HCT116 (cell line): ENCODE data around the gene AFAP1L2. TPM values are rescaled to one million over a fixed set of nuclear protein-coding genes. Genes with fewer than 3 reads are reported as not detected.

Experiments
- ATAC-seq: fragments of 200-7000 bp; cut with Tn5 transposase; 2 replicates; pipeline ENCODE4 v1.9.1; 2020; ENCODE audit warnings: mild to moderate bottlenecking, moderate library complexity
- BruUV-seq: library from RNA; stranded (reverse); fragments of 400-500 nt; replicated peaks from 2 replicates; lab custom pipeline; 2021; lab: Mats Ljungman, UMichigan
- CTCF ChIA-PET: fragments of 300-600 bp; sonication (Branson Sonifier 250); formaldehyde crosslinking; loops from one replicate; lab custom pipeline; 2021; ENCODE audit warnings: antibody characterized with exemption; lab: Charles Lee
- POLR2A ChIA-PET: fragments of 300-600, 350-600 bp; sonication (Branson Sonifier 250); formaldehyde crosslinking; loops from one replicate; lab custom pipeline; 2021; ENCODE audit warnings: antibody characterized with exemption; lab: Charles Lee
- RAD21 ChIA-PET, 2 experiments: fragments of 300-600 bp; sonication (Branson Sonifier 250); formaldehyde crosslinking; loops; one replicate each; lab custom pipeline; 2023; ENCODE audit warnings: low total read pairs in 2 of 2; ENCODE audit not compliant: uncharacterized antibody in 2 of 2, unreplicated experiment in 2 of 2, low non-redundant PET in 1 of 2; lab: Charles Lee
- DNase-seq: peaks from one replicate; pipeline ENCODE4 v3.0.0-alpha.2; 2010; ENCODE audit warnings: low read depth, low spot score
- H2AFZ ChIP-seq: fragments of 200-600 bp; shearing (Covaris generic), sonication (generic); 2 replicates; pipeline ENCODE4 v1.6.1; 2017; ENCODE audit warnings: low read depth, mixed run types, mixed read lengths, antibody characterized with exemption, low read length; ENCODE audit not compliant: poor library complexity, severe bottlenecking
- H3K27ac ChIP-seq: 2 replicates; pipeline ENCODE4 v1.5.1; 2012; ENCODE audit warnings: low read depth, low read length
- H3K27me3 ChIP-seq: fragments of 200-600 bp; sonication (generic); 2 replicates; pipeline ENCODE4 v1.6.1; 2016; ENCODE audit warnings: mixed run types, low read length, mixed read lengths; ENCODE audit not compliant: insufficient read depth
- H3K36me3 ChIP-seq, 2 experiments: fragments of 200-500 bp in 1 of 2; fragments of 200-600 bp in 1 of 2; sonication (Bioruptor generic) in 1 of 2; sonication (generic) in 1 of 2; 2 replicates each; pipeline versions ENCODE4 v1.5.1 to v1.6.1; 2014 to 2016; ENCODE audit warnings: low read length in 2 of 2, inconsistent platforms in 1 of 2, mixed read lengths in 1 of 2, mixed run types in 1 of 2; ENCODE audit not compliant: insufficient read depth in 2 of 2, control insufficient read depth in 1 of 2
- H3K4me1 ChIP-seq, 2 experiments: fragments of 200-600 bp in 1 of 2; sonication (generic) in 1 of 2; 2 replicates each; pipeline versions ENCODE4 v1.5.1 to v1.6.1; 2012 to 2017; ENCODE audit warnings: low read length in 2 of 2, inconsistent platforms in 1 of 2, mild to moderate bottlenecking in 1 of 2, mixed read lengths in 1 of 2, mixed run types in 1 of 2, moderate library complexity in 1 of 2; ENCODE audit not compliant: insufficient read depth in 2 of 2, control insufficient read depth in 1 of 2
- H3K4me2 ChIP-seq: fragments of 200-600 bp; sonication (generic); 2 replicates; pipeline ENCODE4 v1.6.1; 2017; ENCODE audit warnings: mixed run types, low read length, mixed read lengths
- H3K4me3 ChIP-seq, 2 experiments: fragments of 200-600 bp in 1 of 2; sonication (generic) in 1 of 2; replicated peaks in 1 of 2; 2 replicates each; pipeline ENCODE4 v1.5.1; 2011 to 2016; ENCODE audit warnings: low read length in 2 of 2, control low read depth in 1 of 2, low read depth in 1 of 2, mild to moderate bottlenecking in 1 of 2, mixed read lengths in 1 of 2, mixed run types in 1 of 2
- H3K79me2 ChIP-seq: fragments of 200-600 bp; sonication (generic); 2 replicates; pipeline ENCODE4 v1.6.1; 2017; ENCODE audit warnings: mild to moderate bottlenecking, mixed run types, low read length, moderate library complexity, mixed read lengths; ENCODE audit not compliant: insufficient read depth
- H3K9ac ChIP-seq: fragments of 200-600 bp; sonication (generic); 2 replicates; pipeline ENCODE4 v1.6.1; 2016; ENCODE audit warnings: low read length, mixed read lengths
- H3K9me2 ChIP-seq: fragments of 200-600 bp; sonication (generic), shearing (Covaris generic); 2 replicates; pipeline ENCODE4 v1.6.1; 2017; ENCODE audit warnings: mixed run types, mild to moderate bottlenecking, moderate library complexity; ENCODE audit not compliant: insufficient read depth
- H3K9me3 ChIP-seq, 2 experiments: fragments of 200-500 bp in 1 of 2; fragments of 200-600 bp in 1 of 2; sonication (Bioruptor generic) in 1 of 2; sonication (generic) in 1 of 2; 2 replicates each; pipeline ENCODE4 v1.6.1; 2014 to 2017; ENCODE audit warnings: low read length in 2 of 2, mixed read lengths in 2 of 2, inconsistent platforms in 1 of 2, low read depth in 1 of 2, mild to moderate bottlenecking in 1 of 2, mixed run types in 1 of 2, moderate library complexity in 1 of 2; ENCODE audit not compliant: control insufficient read depth in 1 of 2, insufficient read depth in 1 of 2
- H4K20me1 ChIP-seq: fragments of 200-600 bp; sonication (generic), shearing (Covaris generic); 2 replicates; pipeline ENCODE4 v1.6.1; 2017; ENCODE audit warnings: mixed run types, mild to moderate bottlenecking, moderate library complexity; ENCODE audit not compliant: insufficient read depth
- CBX3 ChIP-seq: IDR thresholded peaks from 2 replicates; pipeline ENCODE4 v1.6.1; 2012; ENCODE audit warnings: low read depth
- CEBPB ChIP-seq: IDR thresholded peaks from 2 replicates; pipeline ENCODE4 v1.6.1; 2012; ENCODE audit warnings: low read depth
- EGR1 ChIP-seq: IDR thresholded peaks from 2 replicates; pipeline ENCODE4 v1.6.1; 2012; ENCODE audit warnings: low read depth
- ELF1 ChIP-seq: IDR thresholded peaks from 2 replicates; pipeline ENCODE4 v1.6.1; 2012; ENCODE audit warnings: low read depth, borderline replicate concordance
- EZH2 ChIP-seq: fragments of 200-600 bp; sonication (generic); IDR thresholded peaks from 2 replicates; pipeline ENCODE4 v1.6.1; 2017; ENCODE audit warnings: antibody characterized with exemption, mixed run types
- EZH2phosphoT487 ChIP-seq: fragments of 200-600 bp; IDR thresholded peaks from 2 replicates; pipeline ENCODE4 v1.6.1; 2018; ENCODE audit warnings: antibody characterized with exemption, borderline replicate concordance
- FOSL1 ChIP-seq: IDR thresholded peaks from 2 replicates; pipeline ENCODE4 v1.6.1; 2012; ENCODE audit warnings: low read depth
- POLR2A ChIP-seq: IDR thresholded peaks from 2 replicates; pipeline ENCODE4 v1.7.0; 2011; ENCODE audit warnings: borderline replicate concordance; ENCODE audit not compliant: insufficient read depth, insufficient read length; ENCODE audit errors: extremely low read depth
- RAD21 ChIP-seq: IDR thresholded peaks from 2 replicates; pipeline ENCODE4 v1.6.1; 2012; ENCODE audit warnings: low read depth, mild to moderate bottlenecking
- SP1 ChIP-seq: IDR thresholded peaks from 2 replicates; pipeline ENCODE4 v1.6.1; 2012; ENCODE audit warnings: low read depth
- TCF7L2 ChIP-seq: IDR thresholded peaks from 2 replicates; pipeline ENCODE4 v1.7.0; 2011; ENCODE audit warnings: borderline replicate concordance, inconsistent platforms; ENCODE audit not compliant: insufficient read depth, insufficient read length; ENCODE audit errors: extremely low read depth
- ZNF274 ChIP-seq: fragments of 200-500 bp; sonication (Bioruptor generic); IDR thresholded peaks from 2 replicates; pipeline ENCODE4 v1.6.1; 2014; ENCODE audit warnings: mild to moderate bottlenecking, low read depth, low read length, inconsistent platforms
- intact Hi-C: fragments of 100-400 bp; cut with micrococcal nuclease; formaldehyde crosslinking; loops from 2 replicates; pipeline ENCODE4 v1.10.0; 2022
- total RNA-seq: library from RNA; stranded (reverse); gene quantifications from one replicate; pipeline ENCODE4 v1.2.1, GENCODE V29; 2021; ENCODE audit not compliant: unreplicated experiment
- TF ChIP-seq, protein P1 (sequence below): IDR thresholded peaks from 2 replicates; pipeline ENCODE4 v1.6.1; 2012; ENCODE audit warnings: low read depth
- TF ChIP-seq, protein P2 (sequence below), 3 experiments: fragments of 200-600 bp in 1 of 3; sonication (generic) in 1 of 3; IDR thresholded peaks in 2 of 3; conservative IDR thresholded peaks in 1 of 3; 2 replicates each; pipeline ENCODE4 v1.5.1; 2012 to 2017; ENCODE audit warnings: low read depth in 2 of 3, low read length in 2 of 3, antibody characterized with exemption in 1 of 3, borderline replicate concordance in 1 of 3, control low read depth in 1 of 3, mild to moderate bottlenecking in 1 of 3, mixed read lengths in 1 of 3, mixed run types in 1 of 3, moderate library complexity in 1 of 3; ENCODE audit not compliant: insufficient read depth in 1 of 3

The AFAP1L2 gene
- total RNA-seq, 1 experiment from 2014 or later = 0.93 TPM

DNA sequence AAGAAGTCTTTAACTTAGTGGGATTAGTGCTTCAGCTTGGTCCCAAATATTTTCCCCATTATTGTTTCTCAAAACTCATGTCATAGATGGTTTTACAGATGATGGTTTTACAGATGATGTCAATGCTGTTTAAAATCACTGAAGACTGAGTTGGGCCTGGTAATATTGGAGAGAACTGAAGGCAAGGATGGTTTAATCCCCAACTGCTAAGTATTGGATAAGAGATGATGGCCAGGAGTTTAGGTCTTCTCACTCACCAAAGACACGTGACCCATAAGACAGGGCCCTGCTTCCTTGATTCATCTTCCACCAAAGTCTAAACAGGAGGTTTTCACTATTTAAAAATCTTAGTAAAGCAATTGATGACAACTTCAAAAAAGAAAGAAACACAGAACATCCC lies 108.9 kb downstream of the AFAP1L2 start:
- H3K27ac ChIP-seq = no peak overlapping the region
- ChIA-PET POLR2A (no interaction called here), CTCF (no interaction called here), RAD21 (no interaction called here)
- no peak overlapping the region for H3K4me2 ChIP-seq
- H3K9me3 ChIP-seq = peaks cover 18% of the 10 kb centered on the region in 2 experiments; a peak in 3 of 4 replicates
- H4K20me1 ChIP-seq = no peaks in the 10 kb centered on the region
- H3K9me2 ChIP-seq = no peaks in the 10 kb centered on the region
- no peak overlapping the region for H3K9ac ChIP-seq
- H2AFZ ChIP-seq = no peak overlapping the region
- ATAC-seq (no peak), DNase-seq (no peak)
- H3K27me3 ChIP-seq = no peaks in the 10 kb centered on the region
- H3K79me2 ChIP-seq = no peaks in the 10 kb centered on the region
- H3K36me3 ChIP-seq = no peaks in the 10 kb centered on the region
- no peak overlapping the region for H3K4me3 ChIP-seq
- BruUV-seq = no TSS peak
- TF ChIP-seq EZH2 = no peak
- no peak for TF ChIP-seq EGR1
- TF ChIP-seq CBX3 = no peak
- TF ChIP-seq EZH2phosphoT487 = no peak
- TF ChIP-seq RAD21 = no peak
- TF ChIP-seq SP1 = no peak
- no peak for TF ChIP-seq ZNF274
- no peak for TF ChIP-seq TCF7L2
- TF ChIP-seq FOSL1 = no peak
- no peak for TF ChIP-seq ELF1
- TF ChIP-seq CEBPB = no peak
- TF ChIP-seq, protein P1, sequence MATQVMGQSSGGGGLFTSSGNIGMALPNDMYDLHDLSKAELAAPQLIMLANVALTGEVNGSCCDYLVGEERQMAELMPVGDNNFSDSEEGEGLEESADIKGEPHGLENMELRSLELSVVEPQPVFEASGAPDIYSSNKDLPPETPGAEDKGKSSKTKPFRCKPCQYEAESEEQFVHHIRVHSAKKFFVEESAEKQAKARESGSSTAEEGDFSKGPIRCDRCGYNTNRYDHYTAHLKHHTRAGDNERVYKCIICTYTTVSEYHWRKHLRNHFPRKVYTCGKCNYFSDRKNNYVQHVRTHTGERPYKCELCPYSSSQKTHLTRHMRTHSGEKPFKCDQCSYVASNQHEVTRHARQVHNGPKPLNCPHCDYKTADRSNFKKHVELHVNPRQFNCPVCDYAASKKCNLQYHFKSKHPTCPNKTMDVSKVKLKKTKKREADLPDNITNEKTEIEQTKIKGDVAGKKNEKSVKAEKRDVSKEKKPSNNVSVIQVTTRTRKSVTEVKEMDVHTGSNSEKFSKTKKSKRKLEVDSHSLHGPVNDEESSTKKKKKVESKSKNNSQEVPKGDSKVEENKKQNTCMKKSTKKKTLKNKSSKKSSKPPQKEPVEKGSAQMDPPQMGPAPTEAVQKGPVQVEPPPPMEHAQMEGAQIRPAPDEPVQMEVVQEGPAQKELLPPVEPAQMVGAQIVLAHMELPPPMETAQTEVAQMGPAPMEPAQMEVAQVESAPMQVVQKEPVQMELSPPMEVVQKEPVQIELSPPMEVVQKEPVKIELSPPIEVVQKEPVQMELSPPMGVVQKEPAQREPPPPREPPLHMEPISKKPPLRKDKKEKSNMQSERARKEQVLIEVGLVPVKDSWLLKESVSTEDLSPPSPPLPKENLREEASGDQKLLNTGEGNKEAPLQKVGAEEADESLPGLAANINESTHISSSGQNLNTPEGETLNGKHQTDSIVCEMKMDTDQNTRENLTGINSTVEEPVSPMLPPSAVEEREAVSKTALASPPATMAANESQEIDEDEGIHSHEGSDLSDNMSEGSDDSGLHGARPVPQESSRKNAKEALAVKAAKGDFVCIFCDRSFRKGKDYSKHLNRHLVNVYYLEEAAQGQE = no peak
- TF ChIP-seq POLR2A = no peak
- TF ChIP-seq, protein P2, sequence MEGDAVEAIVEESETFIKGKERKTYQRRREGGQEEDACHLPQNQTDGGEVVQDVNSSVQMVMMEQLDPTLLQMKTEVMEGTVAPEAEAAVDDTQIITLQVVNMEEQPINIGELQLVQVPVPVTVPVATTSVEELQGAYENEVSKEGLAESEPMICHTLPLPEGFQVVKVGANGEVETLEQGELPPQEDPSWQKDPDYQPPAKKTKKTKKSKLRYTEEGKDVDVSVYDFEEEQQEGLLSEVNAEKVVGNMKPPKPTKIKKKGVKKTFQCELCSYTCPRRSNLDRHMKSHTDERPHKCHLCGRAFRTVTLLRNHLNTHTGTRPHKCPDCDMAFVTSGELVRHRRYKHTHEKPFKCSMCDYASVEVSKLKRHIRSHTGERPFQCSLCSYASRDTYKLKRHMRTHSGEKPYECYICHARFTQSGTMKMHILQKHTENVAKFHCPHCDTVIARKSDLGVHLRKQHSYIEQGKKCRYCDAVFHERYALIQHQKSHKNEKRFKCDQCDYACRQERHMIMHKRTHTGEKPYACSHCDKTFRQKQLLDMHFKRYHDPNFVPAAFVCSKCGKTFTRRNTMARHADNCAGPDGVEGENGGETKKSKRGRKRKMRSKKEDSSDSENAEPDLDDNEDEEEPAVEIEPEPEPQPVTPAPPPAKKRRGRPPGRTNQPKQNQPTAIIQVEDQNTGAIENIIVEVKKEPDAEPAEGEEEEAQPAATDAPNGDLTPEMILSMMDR (IDR thresholded peaks at IDR 0.05 in 2 of 3, conservative IDR thresholded peaks at IDR 0.05 in 1 of 3; ENCODE audit: borderline replicate concordance in 1 of 3, insufficient read depth in 1 of 3, low read depth in 2 of 3, low read length in 2 of 3) = no peak
- intact Hi-C loops = no loop called here
- no peaks in the 10 kb centered on the region for H3K4me1 ChIP-seq
